ENCODE measurements around the gene FNDC3B.

GRCh38 chr3:172135185-172135584 is 95.8 kb downstream of the FNDC3B start:
- TF ChIP-seq, protein P1, sequence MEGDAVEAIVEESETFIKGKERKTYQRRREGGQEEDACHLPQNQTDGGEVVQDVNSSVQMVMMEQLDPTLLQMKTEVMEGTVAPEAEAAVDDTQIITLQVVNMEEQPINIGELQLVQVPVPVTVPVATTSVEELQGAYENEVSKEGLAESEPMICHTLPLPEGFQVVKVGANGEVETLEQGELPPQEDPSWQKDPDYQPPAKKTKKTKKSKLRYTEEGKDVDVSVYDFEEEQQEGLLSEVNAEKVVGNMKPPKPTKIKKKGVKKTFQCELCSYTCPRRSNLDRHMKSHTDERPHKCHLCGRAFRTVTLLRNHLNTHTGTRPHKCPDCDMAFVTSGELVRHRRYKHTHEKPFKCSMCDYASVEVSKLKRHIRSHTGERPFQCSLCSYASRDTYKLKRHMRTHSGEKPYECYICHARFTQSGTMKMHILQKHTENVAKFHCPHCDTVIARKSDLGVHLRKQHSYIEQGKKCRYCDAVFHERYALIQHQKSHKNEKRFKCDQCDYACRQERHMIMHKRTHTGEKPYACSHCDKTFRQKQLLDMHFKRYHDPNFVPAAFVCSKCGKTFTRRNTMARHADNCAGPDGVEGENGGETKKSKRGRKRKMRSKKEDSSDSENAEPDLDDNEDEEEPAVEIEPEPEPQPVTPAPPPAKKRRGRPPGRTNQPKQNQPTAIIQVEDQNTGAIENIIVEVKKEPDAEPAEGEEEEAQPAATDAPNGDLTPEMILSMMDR (IDR thresholded peaks at IDR 0.05), result no peak
- TF ChIP-seq POLR2A (IDR thresholded peaks at IDR 0.05) (no peak), EP300 (IDR thresholded peaks at IDR 0.05) (no peak)
